NK-92 treated with Interleukin-12 subunit alpha and Interleukin-12 subunit beta, amount 100 ng/mL, for 24 hours (cell line): ENCODE results near the gene SHROOM1.

ENCODE experiments used
- DNase-seq: peaks from one replicate; lab custom pipeline; 2025; lab: John Stamatoyannopoulos, UW

The SHROOM1 gene

GRCh38 chr5:132850066-132850465, 19.6 kb upstream of the SHROOM1 start:
- no peak for DNase-seq

GRCh38 chr5:132849347-132849746, 18.9 kb upstream of the SHROOM1 start:
- DNase-seq, result no peak

GRCh38 chr5:132848270-132848669, 17.8 kb upstream of the SHROOM1 start:
- no peak for DNase-seq

- no peak for DNase-seq
Measured at GRCh38 chr5:132841305-132841704, 10.9 kb upstream of the SHROOM1 start.

GRCh38 chr5:132840896-132841295, 10.4 kb upstream of the SHROOM1 start:
- no peak for DNase-seq

- no peak for DNase-seq
Measured at GRCh38 chr5:132840313-132840712, 9.9 kb upstream of the SHROOM1 start.

GRCh38 chr5:132839426-132840301, 9.2 kb upstream of the SHROOM1 start:
- no peak for DNase-seq

GRCh38 chr5:132838516-132839282, 8.3 kb upstream of the SHROOM1 start:
- DNase-seq, result no peak

- no peak for DNase-seq
Measured at GRCh38 chr5:132837868-132838267, 7.4 kb upstream of the SHROOM1 start.

GRCh38 chr5:132836852-132837251, 6.4 kb upstream of the SHROOM1 start:
- no peak for DNase-seq

- no peak for DNase-seq
Measured at GRCh38 chr5:132834057-132834456, 3.6 kb upstream of the SHROOM1 start.

- DNase-seq, result no peak
Measured at GRCh38 chr5:132832612-132833011, 2.2 kb upstream of the SHROOM1 start.

GRCh38 chr5:132831095-132831860, 831 bp upstream of the SHROOM1 start:
- DNase-seq, result no peak

GRCh38 chr5:132829742-132830435, 558 bp downstream of the SHROOM1 start:
- peak; percentile 60 for DNase-seq

- DNase-seq, result no peak
Measured at GRCh38 chr5:132828846-132829494, 1.5 kb downstream of the SHROOM1 start.

GRCh38 chr5:132827943-132828673, 2.3 kb downstream of the SHROOM1 start:
- DNase-seq, result no peak

- DNase-seq, result no peak
Measured at GRCh38 chr5:132826424-132827082, 3.9 kb downstream of the SHROOM1 start.

- DNase-seq, result no peak
Measured at GRCh38 chr5:132825834-132826391, 4.5 kb downstream of the SHROOM1 start.

- DNase-seq, result no peak
Measured at GRCh38 chr5:132825033-132825833, 5.2 kb downstream of the SHROOM1 start.
